Ramos (cell line): ENCODE results near the gene SF3B2.
"Not testable (repeated sequence)": the region's sequence is repeated elsewhere in the genome, so short reads cannot be mapped to it uniquely, and the experiment has no call there.

Experiments
- in situ Hi-C: fragments of 300-500 bp; cut with MboI; formaldehyde crosslinking; loops from one replicate; pipeline ENCODE4 v1.14.3; 2022; ENCODE audit warnings: low sequenced_read_pairs; ENCODE audit not compliant: unreplicated experiment

The SF3B2 gene

DNA sequence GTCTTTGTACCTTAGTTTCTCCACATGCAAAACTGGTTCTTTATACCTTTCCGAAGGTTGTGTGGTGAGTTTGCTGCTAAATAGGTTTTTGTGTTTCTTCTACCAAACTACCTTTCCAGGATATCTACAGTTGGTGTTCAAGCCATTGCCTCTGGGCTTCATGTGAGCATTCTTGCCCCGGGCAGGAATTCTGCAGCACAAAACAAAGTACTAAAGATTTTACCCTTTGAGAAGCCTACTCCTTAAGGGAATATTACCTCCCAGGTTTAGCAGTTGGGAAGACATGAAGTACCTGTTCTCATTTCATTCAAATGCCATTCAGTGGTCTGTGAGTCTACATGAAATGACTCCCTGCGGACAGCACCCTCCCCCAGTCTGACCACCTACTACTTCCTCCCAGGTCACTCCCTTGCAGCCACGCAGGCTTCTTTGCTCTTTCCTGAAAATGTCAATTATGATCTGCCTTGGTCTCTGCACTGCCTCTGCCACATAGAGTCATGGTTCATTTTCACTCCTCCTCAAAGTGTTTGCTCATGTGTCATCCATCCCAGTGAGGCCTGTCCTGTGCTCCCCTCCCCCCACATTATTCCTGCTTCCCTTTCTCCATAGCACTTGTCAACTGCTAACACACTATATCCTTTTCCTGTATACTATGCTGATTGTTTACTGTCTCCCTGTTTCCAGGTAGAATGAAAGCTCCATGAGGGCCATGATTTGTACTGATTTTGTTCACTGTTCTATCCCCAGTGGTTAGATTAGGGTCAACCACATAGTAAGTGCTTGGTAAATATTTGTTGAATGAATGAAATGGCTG, 54.8 kb downstream of the SF3B2 start:
- in situ Hi-C loops, result no loop called here

- in situ Hi-C loops, result no loop called here
These were observed 55.7 kb downstream of the SF3B2 start for GRCh38 chr11:66107600-66108510.

DNA sequence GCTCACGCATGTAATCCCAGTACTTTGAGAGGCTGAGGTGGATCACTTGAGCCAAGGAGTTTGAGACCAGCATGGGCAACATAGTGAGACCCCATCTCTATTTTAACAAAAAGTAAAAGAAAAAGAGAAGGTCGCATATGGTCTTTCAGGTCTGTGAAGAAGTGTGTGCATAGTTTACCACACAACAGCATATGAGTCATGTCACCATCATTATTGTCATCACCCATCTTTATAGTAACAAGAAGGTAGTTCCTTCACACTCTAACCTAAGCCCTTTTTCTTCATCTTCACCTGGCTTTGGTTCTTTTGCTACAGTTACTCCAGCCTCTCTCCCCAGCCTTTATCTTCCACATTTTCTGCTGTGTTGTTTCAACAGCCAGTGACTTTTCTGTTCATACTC, 57.1 kb downstream of the SF3B2 start:
- in situ Hi-C loops, result no loop called here

- in situ Hi-C loops, result no loop called here
These were observed 59.0 kb downstream of the SF3B2 start for GRCh38 chr11:66111158-66111557.

- in situ Hi-C loops, result no loop called here
These were observed 59.9 kb downstream of the SF3B2 start for GRCh38 chr11:66112041-66112491.

DNA sequence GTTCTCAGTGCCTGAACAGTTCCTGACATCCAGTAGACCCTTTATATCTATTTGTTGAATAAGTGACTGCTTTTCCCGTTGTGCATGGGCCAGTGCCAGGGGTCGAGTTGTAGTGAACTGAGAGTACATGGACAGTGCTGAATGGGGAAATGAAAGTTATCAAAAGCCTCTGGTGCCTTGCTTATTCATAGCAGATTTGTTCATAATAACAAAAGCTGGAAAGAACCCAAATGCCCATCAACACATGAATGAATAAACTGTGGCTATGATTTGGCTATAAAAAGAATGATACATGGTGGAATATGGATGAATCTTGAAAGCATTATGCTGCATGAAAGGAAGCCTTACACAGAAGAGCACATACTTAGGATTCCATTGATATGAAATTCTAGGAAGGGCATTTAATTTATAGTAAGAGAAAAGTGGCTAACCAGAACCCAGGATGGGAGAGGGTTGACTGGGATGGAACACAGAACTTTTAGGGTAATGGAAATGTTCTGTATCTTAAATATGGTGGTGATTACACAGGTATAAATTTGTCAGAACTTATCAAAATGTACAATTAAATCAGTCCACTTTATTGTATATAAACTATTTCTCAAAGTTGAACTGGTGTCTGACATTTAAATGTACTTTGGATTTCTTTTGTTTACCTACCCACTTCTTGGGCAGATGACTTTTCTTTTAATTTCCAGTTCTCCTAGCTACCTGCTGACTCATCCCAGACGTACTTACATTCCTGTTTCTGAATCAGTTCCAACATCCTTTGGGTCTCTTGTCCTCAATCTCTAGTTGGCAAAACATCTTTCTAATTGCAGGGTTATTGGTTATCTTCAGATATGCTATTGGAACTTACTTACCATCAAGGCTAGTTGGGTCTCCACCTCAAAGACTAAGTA, 60.7 kb downstream of the SF3B2 start:
- in situ Hi-C loops, result no loop called here

GRCh38 chr11:66114957-66115356, 62.8 kb downstream of the SF3B2 start:
- in situ Hi-C loops, result not testable (repeated sequence)

GRCh38 chr11:66115638-66116301, 63.6 kb downstream of the SF3B2 start:
- in situ Hi-C loops, result no loop called here

GRCh38 chr11:66116576-66117361, 64.6 kb downstream of the SF3B2 start:
- in situ Hi-C loops, result no loop called here

- in situ Hi-C loops, result no loop called here
These were observed 66.7 kb downstream of the SF3B2 start for GRCh38 chr11:66118847-66119246.
